ENCODE results near the gene MINDY4B.

The MINDY4B gene

GRCh38 chr3:150905339-150905738, at the start of gene MINDY4B:
TSS of gene MINDY4B (minus strand) at chr3:150905439. CDS start at chr3:150905439, 0 bp downstream.
- Histone ChIP-seq H3K27ac (ENCODE audit: low read depth, low read length) (no peak within 1 kb of the TSS), H3K4me3 (ENCODE audit: low read depth, low read length) (no peak within 1 kb of the TSS), H3K9ac (ENCODE audit: low read length) (no peak within 1 kb of the TSS), H3K27me3 (ENCODE audit: control insufficient read depth, insufficient read depth, low read length) (no peaks in the 10 kb centered on the region), H3K4me1 (ENCODE audit: control insufficient read depth, insufficient read depth, low read length) (no peaks in the 10 kb centered on the region), H3K36me3 (ENCODE audit: control insufficient read depth, insufficient read depth, low read length) (no peaks in the 10 kb centered on the region), H3K9me3 (ENCODE audit: control insufficient read depth, insufficient read depth, low read depth, low read length) (no peaks in the 10 kb centered on the region)

GRCh38 chr3:150951923-150952322, 46.7 kb upstream of the MINDY4B start:
- no peak overlapping the region for H3K4me3 ChIP-seq (ENCODE audit: low read depth, low read length)
- H3K9ac ChIP-seq (ENCODE audit: low read length) = no peak overlapping the region
- no peaks in the 10 kb centered on the region for H3K4me1 ChIP-seq (ENCODE audit: control insufficient read depth, insufficient read depth, low read length)
- no peak overlapping the region for H3K27ac ChIP-seq (ENCODE audit: low read depth, low read length)
- H3K27me3 ChIP-seq (ENCODE audit: control insufficient read depth, insufficient read depth, low read length) = no peaks in the 10 kb centered on the region
- H3K36me3 ChIP-seq (ENCODE audit: control insufficient read depth, insufficient read depth, low read length) = no peaks in the 10 kb centered on the region
- H3K9me3 ChIP-seq (ENCODE audit: control insufficient read depth, insufficient read depth, low read depth, low read length) = no peaks in the 10 kb centered on the region

GRCh38 chr3:150945226-150946032, 40.2 kb upstream of the MINDY4B start:
- H3K9me3 ChIP-seq (ENCODE audit: control insufficient read depth, insufficient read depth, low read depth, low read length) = no peaks in the 10 kb centered on the region
- no peaks in the 10 kb centered on the region for H3K27me3 ChIP-seq (ENCODE audit: control insufficient read depth, insufficient read depth, low read length)
- H3K27ac ChIP-seq (ENCODE audit: low read depth, low read length) = no peak overlapping the region
- H3K4me3 ChIP-seq (ENCODE audit: low read depth, low read length) = no peak overlapping the region
- H3K9ac ChIP-seq (ENCODE audit: low read length) = no peak overlapping the region
- H3K36me3 ChIP-seq (ENCODE audit: control insufficient read depth, insufficient read depth, low read length) = no peaks in the 10 kb centered on the region
- H3K4me1 ChIP-seq (ENCODE audit: control insufficient read depth, insufficient read depth, low read length) = no peaks in the 10 kb centered on the region

GRCh38 chr3:150942221-150942620, 37.0 kb upstream of the MINDY4B start:
- no peak overlapping the region for H3K9ac ChIP-seq (ENCODE audit: low read length)
- H3K27ac ChIP-seq (ENCODE audit: low read depth, low read length) = no peak overlapping the region
- no peaks in the 10 kb centered on the region for H3K4me1 ChIP-seq (ENCODE audit: control insufficient read depth, insufficient read depth, low read length)
- no peak overlapping the region for H3K4me3 ChIP-seq (ENCODE audit: low read depth, low read length)
- H3K27me3 ChIP-seq (ENCODE audit: control insufficient read depth, insufficient read depth, low read length) = no peaks in the 10 kb centered on the region
- H3K36me3 ChIP-seq (ENCODE audit: control insufficient read depth, insufficient read depth, low read length) = no peaks in the 10 kb centered on the region
- no peaks in the 10 kb centered on the region for H3K9me3 ChIP-seq (ENCODE audit: control insufficient read depth, insufficient read depth, low read depth, low read length)

GRCh38 chr3:150936693-150937092, 31.5 kb upstream of the MINDY4B start:
- Histone ChIP-seq H3K27ac (ENCODE audit: low read depth, low read length) (no peak overlapping the region), H3K9me3 (ENCODE audit: control insufficient read depth, insufficient read depth, low read depth, low read length) (no peaks in the 10 kb centered on the region)

GRCh38 chr3:150933473-150933995, 28.3 kb upstream of the MINDY4B start:
- Histone ChIP-seq H3K9ac (ENCODE audit: low read length) (no peak overlapping the region), H3K9me3 (ENCODE audit: control insufficient read depth, insufficient read depth, low read depth, low read length) (no peaks in the 10 kb centered on the region), H3K27me3 (ENCODE audit: control insufficient read depth, insufficient read depth, low read length) (no peaks in the 10 kb centered on the region), H3K4me1 (ENCODE audit: control insufficient read depth, insufficient read depth, low read length) (no peaks in the 10 kb centered on the region), H3K27ac (ENCODE audit: low read depth, low read length) (no peak overlapping the region), H3K4me3 (ENCODE audit: low read depth, low read length) (no peak overlapping the region), H3K36me3 (ENCODE audit: control insufficient read depth, insufficient read depth, low read length) (no peaks in the 10 kb centered on the region)

More at GRCh38 chr3:150936693-150937092, 31.5 kb upstream of the MINDY4B start:
- no peak overlapping the region for H3K9ac ChIP-seq (ENCODE audit: low read length)
- H3K36me3 ChIP-seq (ENCODE audit: control insufficient read depth, insufficient read depth, low read length) = no peaks in the 10 kb centered on the region
- no peak overlapping the region for H3K4me3 ChIP-seq (ENCODE audit: low read depth, low read length)
- no peaks in the 10 kb centered on the region for H3K4me1 ChIP-seq (ENCODE audit: control insufficient read depth, insufficient read depth, low read length)
- no peaks in the 10 kb centered on the region for H3K27me3 ChIP-seq (ENCODE audit: control insufficient read depth, insufficient read depth, low read length)

- Histone ChIP-seq H3K4me1 (ENCODE audit: control insufficient read depth, insufficient read depth, low read length) (no peaks in the 10 kb centered on the region), H3K27me3 (ENCODE audit: control insufficient read depth, insufficient read depth, low read length) (no peaks in the 10 kb centered on the region), H3K36me3 (ENCODE audit: control insufficient read depth, insufficient read depth, low read length) (no peaks in the 10 kb centered on the region), H3K9me3 (ENCODE audit: control insufficient read depth, insufficient read depth, low read depth, low read length) (no peaks in the 10 kb centered on the region), H3K27ac (ENCODE audit: low read depth, low read length) (no peak overlapping the region), H3K9ac (ENCODE audit: low read length) (no peak overlapping the region), H3K4me3 (ENCODE audit: low read depth, low read length) (no peak overlapping the region)
Measured at GRCh38 chr3:150931745-150932144, 26.5 kb upstream of the MINDY4B start.

- no peak overlapping the region for H3K4me3 ChIP-seq (ENCODE audit: low read depth, low read length)
- H3K27me3 ChIP-seq (ENCODE audit: control insufficient read depth, insufficient read depth, low read length) = no peaks in the 10 kb centered on the region
- no peak overlapping the region for H3K9ac ChIP-seq (ENCODE audit: low read length)
- H3K27ac ChIP-seq (ENCODE audit: low read depth, low read length) = no peak overlapping the region
- H3K4me1 ChIP-seq (ENCODE audit: control insufficient read depth, insufficient read depth, low read length) = 0 out of 2 replicates have a peak, but pooled peaks cover 6% of the 10 kb centered on the region
- H3K9me3 ChIP-seq (ENCODE audit: control insufficient read depth, insufficient read depth, low read depth, low read length) = no peaks in the 10 kb centered on the region
- H3K36me3 ChIP-seq (ENCODE audit: control insufficient read depth, insufficient read depth, low read length) = no peaks in the 10 kb centered on the region
Measured at GRCh38 chr3:150930839-150931238, 25.6 kb upstream of the MINDY4B start.

GRCh38 chr3:150928234-150928633, 23.0 kb upstream of the MINDY4B start:
- no peak overlapping the region for H3K27ac ChIP-seq (ENCODE audit: low read depth, low read length)
- no peak overlapping the region for H3K9ac ChIP-seq (ENCODE audit: low read length)
- no peaks in the 10 kb centered on the region for H3K36me3 ChIP-seq (ENCODE audit: control insufficient read depth, insufficient read depth, low read length)
- H3K4me3 ChIP-seq (ENCODE audit: low read depth, low read length) = no peak overlapping the region
- H3K9me3 ChIP-seq (ENCODE audit: control insufficient read depth, insufficient read depth, low read depth, low read length) = no peaks in the 10 kb centered on the region
- peaks cover 11% of the 10 kb centered on the region for H3K4me1 ChIP-seq (ENCODE audit: control insufficient read depth, insufficient read depth, low read length)
- H3K27me3 ChIP-seq (ENCODE audit: control insufficient read depth, insufficient read depth, low read length) = no peaks in the 10 kb centered on the region

- Histone ChIP-seq H3K4me3 (ENCODE audit: low read depth, low read length) (no peak overlapping the region), H3K36me3 (ENCODE audit: control insufficient read depth, insufficient read depth, low read length) (no peaks in the 10 kb centered on the region), H3K9me3 (ENCODE audit: control insufficient read depth, insufficient read depth, low read depth, low read length) (no peaks in the 10 kb centered on the region), H3K9ac (ENCODE audit: low read length) (no peak overlapping the region), H3K4me1 (ENCODE audit: control insufficient read depth, insufficient read depth, low read length) (peaks cover 11% of the 10 kb centered on the region), H3K27me3 (ENCODE audit: control insufficient read depth, insufficient read depth, low read length) (no peaks in the 10 kb centered on the region), H3K27ac (ENCODE audit: low read depth, low read length) (no peak overlapping the region)
Measured at GRCh38 chr3:150926328-150926727, 21.1 kb upstream of the MINDY4B start.

- peaks cover 12% of the 10 kb centered on the region for H3K4me1 ChIP-seq (ENCODE audit: control insufficient read depth, insufficient read depth, low read length)
- no peaks in the 10 kb centered on the region for H3K9me3 ChIP-seq (ENCODE audit: control insufficient read depth, insufficient read depth, low read depth, low read length)
- H3K27me3 ChIP-seq (ENCODE audit: control insufficient read depth, insufficient read depth, low read length) = no peaks in the 10 kb centered on the region
- no peaks in the 10 kb centered on the region for H3K36me3 ChIP-seq (ENCODE audit: control insufficient read depth, insufficient read depth, low read length)
- H3K9ac ChIP-seq (ENCODE audit: low read length) = no peak overlapping the region
- H3K27ac ChIP-seq (ENCODE audit: low read depth, low read length) = no peak overlapping the region
- peak overlapping the region; percentile 5; the same call in 1 of the 2 replicates for H3K4me3 ChIP-seq (ENCODE audit: low read depth, low read length)
Measured at GRCh38 chr3:150925751-150926201, 20.5 kb upstream of the MINDY4B start.

All from HUES6 (cell line).